Neural progenitor cell (in vitro differentiated cells): ENCODE data around the gene ZNF337. TPM values are rescaled to one million over a fixed set of nuclear protein-coding genes. Genes with fewer than 3 reads are reported as not detected.

ENCODE experiments used
- DNase-seq: peaks from one replicate; pipeline ENCODE4 v3.0.0-alpha.2; 2016; ENCODE audit warnings: low spot score
- H2AFZ ChIP-seq: fragments of 200-600 bp; sonication (generic); replicated peaks from 2 replicates; pipeline ENCODE4 v1.6.1; 2016; ENCODE audit warnings: antibody characterized with exemption
- H3F3A ChIP-seq: fragments of 200-600 bp; sonication (generic); 2 replicates; pipeline ENCODE4 v1.6.1; 2016; ENCODE audit warnings: antibody characterized with exemption, low read depth
- H3K27ac ChIP-seq: fragments of 200-600 bp; sonication (generic); 2 replicates; pipeline ENCODE4 v1.5.1; 2016; ENCODE audit warnings: mild to moderate bottlenecking
- H3K27me3 ChIP-seq: fragments of 200-600 bp; sonication (generic); 2 replicates; pipeline ENCODE4 v1.6.1; 2016; ENCODE audit warnings: mild to moderate bottlenecking, moderate library complexity
- H3K36me3 ChIP-seq: fragments of 200-600 bp; sonication (generic); 2 replicates; pipeline ENCODE4 v1.5.1; 2016
- H3K4me1 ChIP-seq: fragments of 200-600 bp; sonication (generic); 2 replicates; pipeline ENCODE4 v1.6.1; 2016; ENCODE audit warnings: mixed run types
- H3K4me2 ChIP-seq: fragments of 200-600 bp; sonication (generic); 2 replicates; pipeline ENCODE4 v1.6.1; 2016
- H3K4me3 ChIP-seq: fragments of 200-600 bp; sonication (generic); 2 replicates; pipeline ENCODE4 v1.5.1; 2016
- H3K79me2 ChIP-seq: fragments of 200-600 bp; sonication (generic); 2 replicates; pipeline ENCODE4 v1.6.1; 2016; ENCODE audit warnings: low read depth
- H3K9ac ChIP-seq: fragments of 200-600 bp; sonication (generic); 2 replicates; pipeline ENCODE4 v1.6.1; 2016
- H3K9me3 ChIP-seq: fragments of 200-600 bp; sonication (generic); 2 replicates; pipeline ENCODE4 v1.5.1; 2016; ENCODE audit warnings: low read depth
- H4K20me1 ChIP-seq: fragments of 200-600 bp; sonication (generic); 2 replicates; pipeline ENCODE4 v1.6.1; 2016; ENCODE audit warnings: low read depth
- H3K27ac Mint-ChIP-seq: 3 replicates; pipeline ENCODE4 v1.8.0; 2021; ENCODE audit warnings: mixed read lengths
- H3K27me3 Mint-ChIP-seq: 2 replicates; pipeline ENCODE4 v1.8.0; 2022; ENCODE audit warnings: low read depth, mild to moderate bottlenecking, inconsistent platforms, moderate library complexity, mixed read lengths; ENCODE audit not compliant: insufficient read depth
- H3K36me3 Mint-ChIP-seq: 3 replicates; pipeline ENCODE4 v1.8.0; 2021; ENCODE audit warnings: mixed read lengths
- H3K4me1 Mint-ChIP-seq: 3 replicates; pipeline ENCODE4 v1.8.0; 2021; ENCODE audit warnings: mixed read lengths
- H3K4me3 Mint-ChIP-seq: 3 replicates; pipeline ENCODE4 v1.8.0; 2021; ENCODE audit warnings: mild to moderate bottlenecking, moderate library complexity, mixed read lengths
- H3K9me3 Mint-ChIP-seq: 3 replicates; pipeline ENCODE4 v1.8.0; 2020; ENCODE audit warnings: mixed read lengths
- EZH2 ChIP-seq: fragments of 200-600 bp; sonication (generic); IDR thresholded peaks from 2 replicates; pipeline ENCODE4 v1.6.1; 2017; ENCODE audit warnings: antibody characterized with exemption, mild to moderate bottlenecking, moderate library complexity
- EZH2phosphoT487 ChIP-seq: fragments of 200-600 bp; sonication (generic); IDR thresholded peaks from 2 replicates; pipeline ENCODE4 v1.6.1; 2017; ENCODE audit warnings: antibody characterized with exemption
- total RNA-seq: library from RNA; depleted of rRNA; stranded (reverse); fragments of >200 nt; gene quantifications from 2 replicates; pipeline ENCODE4 v1.2.3, GENCODE V29; 2015; ENCODE audit warnings: low replicate concordance
- TF ChIP-seq, protein P1 (sequence below): fragments of 200-600 bp; sonication (generic); IDR thresholded peaks from 2 replicates; pipeline ENCODE4 v1.5.1; 2017; ENCODE audit warnings: antibody characterized with exemption, mild to moderate bottlenecking

The ZNF337 gene
- total RNA-seq, 1 donor from 2014 or later: 22.4 TPM

GRCh38 chr20:25699914-25700313 is 3.3 kb upstream of the ZNF337 start:
- TF ChIP-seq EZH2phosphoT487: no peak
- no peak for DNase-seq
- Mint-ChIP-seq H3K4me3 (no peak overlapping the region), H3K9me3 (peaks cover 31% of the 10 kb centered on the region), H3K27ac (no peak overlapping the region), H3K4me1 (no peaks in the 10 kb centered on the region), H3K27me3 (peaks cover 2% of the 10 kb centered on the region), H3K36me3 (no peaks in the 10 kb centered on the region)
- no peak overlapping the region for H3K4me2 ChIP-seq
- peaks cover 6% of the 10 kb centered on the region for H3F3A ChIP-seq
- no peaks in the 10 kb centered on the region for H3K4me1 ChIP-seq
- peaks cover 3% of the 10 kb centered on the region for H4K20me1 ChIP-seq
- no peak overlapping the region for H3K9ac ChIP-seq
- no peak overlapping the region for H3K4me3 ChIP-seq
- no peak overlapping the region for H3K27ac ChIP-seq
- no peaks in the 10 kb centered on the region for H3K9me3 ChIP-seq
- H2AFZ ChIP-seq: no peak overlapping the region
- H3K27me3 ChIP-seq: no peaks in the 10 kb centered on the region
- H3K36me3 ChIP-seq: no peaks in the 10 kb centered on the region
- H3K79me2 ChIP-seq: peaks cover 14% of the 10 kb centered on the region

GRCh38 chr20:25697132-25697446 is 436 bp upstream of the ZNF337 start:
- Mint-ChIP-seq H3K27me3 (no peaks in the 10 kb centered on the region), H3K4me3 (peak overlapping the region; percentile 92), H3K27ac (peak overlapping the region; percentile 82), H3K9me3 (peaks cover 20% of the 10 kb centered on the region), H3K36me3 (peaks cover 5% of the 10 kb centered on the region), H3K4me1 (no peaks in the 10 kb centered on the region)
- H3K9me3 ChIP-seq: no peaks in the 10 kb centered on the region
- H4K20me1 ChIP-seq: peaks cover 17% of the 10 kb centered on the region
- H3K27ac ChIP-seq: no peak overlapping the region
- TF ChIP-seq, protein P1, sequence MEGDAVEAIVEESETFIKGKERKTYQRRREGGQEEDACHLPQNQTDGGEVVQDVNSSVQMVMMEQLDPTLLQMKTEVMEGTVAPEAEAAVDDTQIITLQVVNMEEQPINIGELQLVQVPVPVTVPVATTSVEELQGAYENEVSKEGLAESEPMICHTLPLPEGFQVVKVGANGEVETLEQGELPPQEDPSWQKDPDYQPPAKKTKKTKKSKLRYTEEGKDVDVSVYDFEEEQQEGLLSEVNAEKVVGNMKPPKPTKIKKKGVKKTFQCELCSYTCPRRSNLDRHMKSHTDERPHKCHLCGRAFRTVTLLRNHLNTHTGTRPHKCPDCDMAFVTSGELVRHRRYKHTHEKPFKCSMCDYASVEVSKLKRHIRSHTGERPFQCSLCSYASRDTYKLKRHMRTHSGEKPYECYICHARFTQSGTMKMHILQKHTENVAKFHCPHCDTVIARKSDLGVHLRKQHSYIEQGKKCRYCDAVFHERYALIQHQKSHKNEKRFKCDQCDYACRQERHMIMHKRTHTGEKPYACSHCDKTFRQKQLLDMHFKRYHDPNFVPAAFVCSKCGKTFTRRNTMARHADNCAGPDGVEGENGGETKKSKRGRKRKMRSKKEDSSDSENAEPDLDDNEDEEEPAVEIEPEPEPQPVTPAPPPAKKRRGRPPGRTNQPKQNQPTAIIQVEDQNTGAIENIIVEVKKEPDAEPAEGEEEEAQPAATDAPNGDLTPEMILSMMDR: no peak
- TF ChIP-seq EZH2: no peak
- no peak for TF ChIP-seq EZH2phosphoT487
- no peaks in the 10 kb centered on the region for H3K36me3 ChIP-seq
- no peaks in the 10 kb centered on the region for H3K4me1 ChIP-seq
- DNase-seq: no peak
- no peak overlapping the region for H3K9ac ChIP-seq
- peaks cover 6% of the 10 kb centered on the region for H3F3A ChIP-seq
- H3K4me3 ChIP-seq: peak overlapping the region; percentile 80
- peaks cover 37% of the 10 kb centered on the region for H3K79me2 ChIP-seq
- peak overlapping the region; percentile 89 for H2AFZ ChIP-seq
- H3K27me3 ChIP-seq: no peaks in the 10 kb centered on the region
- H3K4me2 ChIP-seq: peak overlapping the region; percentile 75

DNA sequence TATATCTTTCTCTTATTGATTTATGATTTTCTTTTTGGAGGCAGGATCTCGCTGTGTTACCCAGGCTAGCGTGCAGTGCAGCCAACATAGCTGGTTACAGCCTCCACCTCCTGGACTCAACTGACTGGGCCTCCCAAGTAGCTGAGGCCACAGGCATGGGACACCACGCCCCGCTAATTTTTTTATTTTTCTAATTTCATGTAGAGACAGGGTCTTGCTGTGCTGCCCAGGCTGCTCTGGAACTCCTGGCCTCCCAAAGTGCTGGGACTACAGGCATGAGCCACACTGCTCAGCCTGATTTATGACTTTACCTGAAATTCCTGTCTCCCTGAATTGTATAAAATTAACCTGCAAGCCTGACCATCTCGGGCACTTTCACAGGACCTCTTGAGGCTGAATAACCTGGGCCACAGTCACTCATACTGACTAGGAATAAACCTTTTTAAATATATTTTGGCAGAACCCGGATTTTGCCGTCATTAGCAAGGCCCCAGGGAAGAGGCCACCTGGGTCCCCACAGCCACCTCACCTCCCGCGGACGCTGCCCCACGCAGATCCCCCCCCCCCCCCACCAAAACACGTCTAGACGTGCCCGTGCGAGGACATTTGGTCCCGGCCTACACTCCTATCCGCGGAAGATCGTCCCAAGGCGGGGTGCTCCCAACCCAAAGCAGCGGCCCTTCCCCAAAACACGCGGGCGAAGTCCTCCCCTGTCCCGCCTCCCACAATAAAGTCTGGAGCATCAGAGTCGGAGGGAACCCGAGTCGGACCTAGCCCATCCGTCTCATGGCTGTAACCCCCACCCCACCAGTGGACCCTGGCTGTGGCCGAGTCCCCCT is 902 bp downstream of the ZNF337 start:
- no peak overlapping the region for H3K27ac Mint-ChIP-seq
- Histone ChIP-seq H3K27ac (peak overlapping the region; percentile 83), H4K20me1 (peaks cover 22% of the 10 kb centered on the region), H3K9ac (peak overlapping the region; percentile 72), H3K36me3 (no peaks in the 10 kb centered on the region), H3K4me2 (peak overlapping the region; percentile 75), H3K4me1 (no peaks in the 10 kb centered on the region), H3K27me3 (no peaks in the 10 kb centered on the region), H3F3A (peaks cover 6% of the 10 kb centered on the region), H3K4me3 (peak overlapping the region; percentile 80), H3K9me3 (no peaks in the 10 kb centered on the region), H2AFZ (peak overlapping the region; percentile 89), H3K79me2 (peaks cover 43% of the 10 kb centered on the region)
- TF ChIP-seq EZH2 (no peak), EZH2phosphoT487 (no peak)
- TF ChIP-seq, protein P1: no peak
- peaks cover 8% of the 10 kb centered on the region for H3K9me3 Mint-ChIP-seq
- H3K36me3 Mint-ChIP-seq: peaks cover 14% of the 10 kb centered on the region
- H3K27me3 Mint-ChIP-seq: no peaks in the 10 kb centered on the region
- H3K4me1 Mint-ChIP-seq: no peaks in the 10 kb centered on the region
- peak; percentile 36 for DNase-seq
- H3K4me3 Mint-ChIP-seq: peak overlapping the region; percentile 92

DNA sequence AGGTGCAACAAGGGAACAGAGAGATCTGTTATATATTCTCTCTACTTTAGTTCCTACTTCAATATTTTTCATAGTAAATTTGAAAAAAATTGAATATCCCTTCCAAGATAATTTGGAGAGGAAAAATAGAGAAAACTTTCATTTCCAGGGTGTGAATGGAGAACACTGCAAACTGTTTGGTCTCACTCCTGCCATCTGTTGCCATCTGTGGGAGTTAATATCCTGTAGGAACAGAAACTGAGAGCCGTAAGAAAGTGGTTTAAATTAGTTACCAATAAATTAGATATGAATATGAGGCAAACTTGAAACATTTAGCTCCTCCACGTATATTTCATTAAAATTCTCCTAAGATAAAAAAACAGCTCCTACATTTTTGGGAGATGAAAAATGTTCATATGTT is 4.2 kb downstream of the ZNF337 start:
- no peaks in the 10 kb centered on the region for H3K4me1 ChIP-seq
- no peaks in the 10 kb centered on the region for H3K9me3 ChIP-seq
- H3K27me3 Mint-ChIP-seq: no peaks in the 10 kb centered on the region
- H3K79me2 ChIP-seq: peaks cover 49% of the 10 kb centered on the region
- DNase-seq: no peak
- no peak overlapping the region for H3K27ac Mint-ChIP-seq
- TF ChIP-seq, protein P1: no peak
- TF ChIP-seq EZH2: no peak
- no peak for TF ChIP-seq EZH2phosphoT487
- H3K4me1 Mint-ChIP-seq: no peaks in the 10 kb centered on the region
- no peak overlapping the region for H3K9ac ChIP-seq
- no peak overlapping the region for H3K4me3 Mint-ChIP-seq
- no peak overlapping the region for H3K4me2 ChIP-seq
- no peaks in the 10 kb centered on the region for H3K9me3 Mint-ChIP-seq
- no peak overlapping the region for H3K27ac ChIP-seq
- peaks cover 6% of the 10 kb centered on the region for H3F3A ChIP-seq
- H3K36me3 ChIP-seq: no peaks in the 10 kb centered on the region
- peaks cover 39% of the 10 kb centered on the region for H4K20me1 ChIP-seq
- peaks cover 21% of the 10 kb centered on the region for H3K36me3 Mint-ChIP-seq
- H3K4me3 ChIP-seq: no peak overlapping the region
- no peaks in the 10 kb centered on the region for H3K27me3 ChIP-seq
- no peak overlapping the region for H2AFZ ChIP-seq
